Left kidney (tissue), 2 donors: ENCODE results near the gene LYRM4. TPM values are rescaled to one million over a fixed set of nuclear protein-coding genes. Genes with fewer than 3 reads are reported as not detected.

Source experiments
- DNase-seq: peaks from one replicate; pipeline ENCODE4 v3.0.0-alpha.2; 2013
- polyA plus RNA-seq: library from polyadenylated mRNA; unstranded; fragments of 120-200 nt; gene quantifications from one replicate; pipeline ENCODE4 v1.2.1, GENCODE V29; 2013; ENCODE audit not compliant: insufficient read length

LYRM4 gene
- polyA plus RNA-seq, 1 donor = 38.3 TPM

- no peak for DNase-seq
Observed at GRCh38 chr6:5285081-5285480, 24.3 kb upstream of the LYRM4 start.

- DNase-seq = no peak
Observed at GRCh38 chr6:5282191-5282623, 21.5 kb upstream of the LYRM4 start.

GRCh38 chr6:5280920-5281319 lies 20.2 kb upstream of the LYRM4 start:
- DNase-seq = no peak

GRCh38 chr6:5279891-5280338 lies 19.2 kb upstream of the LYRM4 start:
- DNase-seq = no peak

- no peak for DNase-seq
Observed at GRCh38 chr6:5278565-5279120, 17.9 kb upstream of the LYRM4 start.

- no peak for DNase-seq
Observed at GRCh38 chr6:5278047-5278446, 17.3 kb upstream of the LYRM4 start.

- DNase-seq = no peak
Observed at GRCh38 chr6:5277589-5277988, 16.8 kb upstream of the LYRM4 start.

GRCh38 chr6:5276581-5276980 lies 15.8 kb upstream of the LYRM4 start:
- no peak for DNase-seq

GRCh38 chr6:5275497-5275896 lies 14.7 kb upstream of the LYRM4 start:
- DNase-seq = no peak

- DNase-seq = no peak
Observed at GRCh38 chr6:5274231-5274630, 13.5 kb upstream of the LYRM4 start.

- no peak for DNase-seq
Observed at GRCh38 chr6:5271926-5272325, 11.2 kb upstream of the LYRM4 start.

GRCh38 chr6:5270093-5270680 lies 9.4 kb upstream of the LYRM4 start:
- no peak for DNase-seq

- DNase-seq = no peak
Observed at GRCh38 chr6:5266423-5266822, 5.7 kb upstream of the LYRM4 start.

- no peak for DNase-seq
Observed at GRCh38 chr6:5261545-5262109, 877 bp upstream of the LYRM4 start.

- DNase-seq = peak; percentile 43
Observed at GRCh38 chr6:5260111-5260620, 584 bp downstream of the LYRM4 start.

GRCh38 chr6:5259428-5259827 lies 1.3 kb downstream of the LYRM4 start:
- DNase-seq = no peak

GRCh38 chr6:5257400-5257799 lies 3.4 kb downstream of the LYRM4 start:
- no peak for DNase-seq

GRCh38 chr6:5256952-5257351 lies 3.8 kb downstream of the LYRM4 start:
- no peak for DNase-seq

- no peak for DNase-seq
Observed at GRCh38 chr6:5250911-5251310, 9.8 kb downstream of the LYRM4 start.

GRCh38 chr6:5250451-5250850 lies 10.3 kb downstream of the LYRM4 start:
- DNase-seq = no peak

GRCh38 chr6:5249451-5250122 lies 11.2 kb downstream of the LYRM4 start:
- DNase-seq = no peak

- no peak for DNase-seq
Observed at GRCh38 chr6:5248302-5249098, 12.2 kb downstream of the LYRM4 start.
